Gastrocnemius medialis (tissue), 4 donors: ENCODE data around the gene CREBRF. TPM values are rescaled to one million over a fixed set of nuclear protein-coding genes. Genes with fewer than 3 reads are reported as not detected.

ENCODE experiments used
- ATAC-seq, 2 donors: fragments of 150-250 bp; one replicate each; pipeline ENCODE4 v1.9.1; 2016
- DNase-seq, 2 donors: peaks; one replicate each; pipeline ENCODE4 v3.0.0-alpha.2; 2019
- H3K27ac ChIP-seq, 4 donors: fragments of 200-600 bp; sonication (generic); 1 replicate in 1 of 4; 2 replicates in 3 of 4; pipeline ENCODE4 v1.5.1; 2016 to 2018; ENCODE audit warnings: mild to moderate bottlenecking in 2 of 4, moderate library complexity in 1 of 4
- H3K27me3 ChIP-seq, 3 donors: fragments of 200-600 bp; sonication (generic) in 2 of 3; 1 replicate in 1 of 3; 2 replicates in 2 of 3; pipeline versions ENCODE4 v1.5.1 to v1.6.0; 2016 to 2019; ENCODE audit warnings: mild to moderate bottlenecking in 1 of 3, moderate library complexity in 1 of 3
- H3K36me3 ChIP-seq, 2 donors: fragments of 200-600 bp; sonication (generic) in 1 of 2; one replicate each; pipeline ENCODE4 v1.5.1; 2017 to 2018
- H3K4me1 ChIP-seq, 2 donors: fragments of 200-600 bp; sonication (generic) in 1 of 2; one replicate each; pipeline ENCODE4 v1.5.1; 2016 to 2017; ENCODE audit warnings: mild to moderate bottlenecking in 2 of 2
- H3K4me3 ChIP-seq, 4 donors: fragments of 200-600 bp; sonication (generic) in 3 of 4; 1 replicate in 1 of 4; 2 replicates in 3 of 4; pipeline ENCODE4 v1.5.1; 2016 to 2019; ENCODE audit warnings: mild to moderate bottlenecking in 2 of 4
- H3K9me3 ChIP-seq, 3 donors: fragments of 200-600 bp; sonication (generic) in 2 of 3; 1 replicate in 1 of 3; 2 replicates in 2 of 3; pipeline ENCODE4 v1.5.1; 2016 to 2019
- POLR2A ChIP-seq, 2 donors: fragments of 450-650 bp; IDR thresholded peaks; one replicate each; pipeline ENCODE4 v1.6.1; 2017; ENCODE audit warnings: antibody characterized with exemption in 2 of 2, mild to moderate bottlenecking in 2 of 2, moderate library complexity in 2 of 2
- in situ Hi-C, 4 donors: fragments of 200-750 bp; cut with MboI; loops; one replicate each; pipeline versions ENCODE4 v1.15.0 to v1.8.0; 2017; ENCODE audit warnings: low sequenced_read_pairs in 4 of 4
- intact Hi-C: fragments of 100-400 bp; cut with DNase I; formaldehyde crosslinking; loops from one replicate; pipeline ENCODE4 v1.15.1; 2023; ENCODE audit warnings: low total_unique reads
- total RNA-seq, 4 donors: library from RNA; depleted of rRNA; stranded (reverse); fragments of >200 nt; gene quantifications; one replicate each; pipeline versions ENCODE4 v1.1.0 to v1.2.3, GENCODE V29; 2016
- TF ChIP-seq, protein P1 (sequence below), 5 experiments: fragments of 450-650 bp in 3 of 5; fragments of 200-600 bp in 2 of 5; sonication (generic) in 2 of 5; IDR thresholded peaks in 4 of 5; conservative IDR thresholded peaks in 1 of 5; 1 replicate in 4 of 5; 2 replicates in 1 of 5; pipeline ENCODE4 v1.5.1; 2016 to 2019; ENCODE audit warnings: antibody characterized with exemption in 5 of 5, mild to moderate bottlenecking in 3 of 5, moderate library complexity in 3 of 5

Gene CREBRF
- total RNA-seq, 4 donors from 2014 or later: 20.3 to 35.0 (median 25.5) TPM

- no peak for ATAC-seq
- intact Hi-C loops: loop anchor here (10.0 kb wide), 3 partner anchors 141 to 429 kb away; partner anchors contain the start of gene STC2
- in situ Hi-C loops: loop anchor here (5.0 to 25.0 kb wide), 4 partner anchors 156 to 431 kb away; partner anchors contain the start of gene ATP6V0E1 (in 4 of the 4)
Measured at GRCh38 chr5:173143567-173143966, 87.4 kb downstream of the CREBRF start.

DNA sequence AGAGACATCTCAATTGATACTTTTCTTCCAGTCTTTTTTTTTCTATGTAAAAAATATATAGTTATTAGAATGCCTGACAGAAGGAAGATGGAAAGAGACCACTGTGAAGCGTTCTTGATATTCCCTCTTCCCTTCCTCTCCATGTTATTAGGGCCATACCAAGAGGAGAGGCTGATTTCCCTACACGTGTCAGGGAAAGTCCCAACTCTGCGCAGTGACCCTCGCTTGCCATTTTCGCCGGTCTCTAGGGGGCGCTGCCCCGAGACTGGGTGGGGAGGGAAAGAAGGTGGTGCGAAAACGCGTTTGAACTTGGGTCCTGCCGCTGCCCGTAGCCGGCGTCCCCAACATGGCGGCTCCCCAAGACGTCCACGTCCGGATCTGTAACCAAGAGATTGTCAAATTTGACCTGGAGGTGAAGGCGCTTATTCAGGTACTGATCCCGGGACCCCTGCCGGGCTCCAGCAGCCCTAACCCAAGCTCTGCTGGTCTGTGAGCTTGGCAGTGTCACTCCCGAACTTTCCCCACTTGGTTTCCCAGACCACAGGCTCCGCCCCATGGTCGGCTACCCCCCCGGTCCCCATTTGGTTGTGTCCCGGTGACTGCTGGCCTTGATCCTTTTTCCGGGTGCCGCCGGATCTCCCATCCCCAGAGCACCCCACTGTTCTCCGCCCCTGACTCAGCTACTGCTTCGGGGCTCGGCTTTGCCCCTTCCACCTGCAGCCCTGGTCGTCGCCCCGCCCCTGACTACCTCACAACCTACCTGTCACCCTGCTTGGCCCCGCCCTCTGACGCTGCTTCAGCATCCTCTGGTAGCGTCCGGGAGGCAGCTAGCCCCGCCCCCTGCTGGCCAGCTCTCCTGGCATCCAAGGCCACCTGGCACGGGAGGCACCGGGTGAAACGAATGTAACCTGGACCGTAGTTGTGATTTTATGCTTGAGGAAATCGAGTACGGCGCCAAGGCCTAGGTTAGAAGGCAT lies 88.3 kb downstream of the CREBRF start, which contains the start of gene BNIP1:
Gene BNIP1 (plus strand): TSS at position 332 of the 977 bp plus-strand sequence. CDS start 15 bp downstream, at position 347.
- DNase-seq: peak; percentile 77 to 91
- H3K9me3 ChIP-seq: no peaks in the 10 kb centered on the region
- ATAC-seq: peak; percentile 89 to 93
- TF ChIP-seq, protein P1, sequence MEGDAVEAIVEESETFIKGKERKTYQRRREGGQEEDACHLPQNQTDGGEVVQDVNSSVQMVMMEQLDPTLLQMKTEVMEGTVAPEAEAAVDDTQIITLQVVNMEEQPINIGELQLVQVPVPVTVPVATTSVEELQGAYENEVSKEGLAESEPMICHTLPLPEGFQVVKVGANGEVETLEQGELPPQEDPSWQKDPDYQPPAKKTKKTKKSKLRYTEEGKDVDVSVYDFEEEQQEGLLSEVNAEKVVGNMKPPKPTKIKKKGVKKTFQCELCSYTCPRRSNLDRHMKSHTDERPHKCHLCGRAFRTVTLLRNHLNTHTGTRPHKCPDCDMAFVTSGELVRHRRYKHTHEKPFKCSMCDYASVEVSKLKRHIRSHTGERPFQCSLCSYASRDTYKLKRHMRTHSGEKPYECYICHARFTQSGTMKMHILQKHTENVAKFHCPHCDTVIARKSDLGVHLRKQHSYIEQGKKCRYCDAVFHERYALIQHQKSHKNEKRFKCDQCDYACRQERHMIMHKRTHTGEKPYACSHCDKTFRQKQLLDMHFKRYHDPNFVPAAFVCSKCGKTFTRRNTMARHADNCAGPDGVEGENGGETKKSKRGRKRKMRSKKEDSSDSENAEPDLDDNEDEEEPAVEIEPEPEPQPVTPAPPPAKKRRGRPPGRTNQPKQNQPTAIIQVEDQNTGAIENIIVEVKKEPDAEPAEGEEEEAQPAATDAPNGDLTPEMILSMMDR (IDR thresholded peaks at IDR 0.05 in 4 of 5, conservative IDR thresholded peaks at IDR 0.05 in 1 of 5): peak; percentile 86 to 92 (median 87)
- peak; percentile 33 to 51 for TF ChIP-seq POLR2A (IDR thresholded peaks at IDR 0.05)
- peak within 1 kb of the TSS; percentile 73 to 98 (median 84) for H3K4me3 ChIP-seq
- H3K27me3 ChIP-seq: no peaks in the 10 kb centered on the region
- H3K4me1 ChIP-seq: peaks cover 3 to 11% of the 10 kb centered on the region in 2 donors
- in situ Hi-C loops: loop anchor here (5.0 to 25.0 kb wide), 4 partner anchors 157 to 432 kb away; partner anchors contain the start of gene ATP6V0E1 (in 4 of the 4)
- intact Hi-C loops: loop anchor here (1.0 to 10.0 kb wide), 6 partner anchors 88 to 430 kb away; partner anchors contain the start of genes ATP6V0E1, CREBRF and STC2
- H3K27ac ChIP-seq: peak within 1 kb of the TSS; percentile 83 to 91 (median 86)
- peaks cover 0 to 10% of the 10 kb centered on the region in 2 donors for H3K36me3 ChIP-seq

More at GRCh38 chr5:173143567-173143966, 87.4 kb downstream of the CREBRF start:
- peaks cover 0 to 3% of the 10 kb centered on the region in 2 donors for H3K36me3 ChIP-seq
- no peak overlapping the region for H3K4me3 ChIP-seq
- H3K4me1 ChIP-seq: peaks cover 3 to 11% of the 10 kb centered on the region in 2 donors
- no peak for DNase-seq
- H3K27ac ChIP-seq: no peak overlapping the region
- no peaks in the 10 kb centered on the region for H3K9me3 ChIP-seq
- no peak for TF ChIP-seq POLR2A (IDR thresholded peaks at IDR 0.05)
- TF ChIP-seq, protein P1 (IDR thresholded peaks at IDR 0.05 in 4 of 5, conservative IDR thresholded peaks at IDR 0.05 in 1 of 5): no peak
- H3K27me3 ChIP-seq: no peaks in the 10 kb centered on the region

DNA sequence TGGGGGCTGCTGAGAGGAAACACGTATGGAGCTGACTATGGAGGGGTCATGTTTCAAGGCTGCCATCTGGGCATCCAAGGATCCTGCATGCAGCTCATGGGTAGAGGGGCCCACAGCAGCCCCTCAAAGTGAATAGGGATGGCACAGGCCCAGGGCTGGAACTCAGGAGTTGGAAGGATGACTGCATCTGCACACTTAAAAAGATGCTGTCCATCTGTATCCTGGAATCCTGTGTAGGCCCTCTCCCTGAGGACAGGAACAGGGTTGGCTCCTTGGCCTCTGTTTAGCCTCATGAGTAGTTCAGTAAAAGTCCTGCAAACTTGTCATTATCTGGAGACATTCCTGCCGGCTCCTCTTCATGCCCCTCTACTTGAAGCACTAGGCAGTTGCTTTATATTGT lies 92.2 kb downstream of the CREBRF start:
- no peaks in the 10 kb centered on the region for H3K27me3 ChIP-seq
- in situ Hi-C loops: loop anchor here in 3 of 4 donors (10.0 to 25.0 kb wide), 3 partner anchors 161 to 436 kb away; partner anchors contain the start of gene ATP6V0E1 (in 3 of the 3)
- TF ChIP-seq, protein P1 (IDR thresholded peaks at IDR 0.05 in 4 of 5, conservative IDR thresholded peaks at IDR 0.05 in 1 of 5): no peak
- no peak for TF ChIP-seq POLR2A (IDR thresholded peaks at IDR 0.05)
- H3K9me3 ChIP-seq: no peaks in the 10 kb centered on the region
- intact Hi-C loops: loop anchor here (10.0 kb wide), 3 partner anchors 136 to 434 kb away; partner anchors contain the start of gene STC2
- H3K4me3 ChIP-seq: no peak overlapping the region
- peaks cover 3 to 11% of the 10 kb centered on the region in 2 donors for H3K4me1 ChIP-seq
- DNase-seq (no peak), ATAC-seq (no peak)
- H3K36me3 ChIP-seq: peaks cover 0 to 27% of the 10 kb centered on the region in 2 donors
- no peak overlapping the region for H3K27ac ChIP-seq

- H3K4me3 ChIP-seq: no peak overlapping the region
- no peaks in the 10 kb centered on the region for H3K9me3 ChIP-seq
- H3K4me1 ChIP-seq: no peaks in the 10 kb centered on the region
- TF ChIP-seq, protein P1 (IDR thresholded peaks at IDR 0.05 in 4 of 5, conservative IDR thresholded peaks at IDR 0.05 in 1 of 5): no peak
- no peak for TF ChIP-seq POLR2A (IDR thresholded peaks at IDR 0.05)
- no peaks in the 10 kb centered on the region for H3K27me3 ChIP-seq
- no peak overlapping the region for H3K27ac ChIP-seq
- intact Hi-C loops (no loop called here), in situ Hi-C loops (loop anchor here in 1 of 4 donors (25.0 kb wide), 1 partner anchor 440 kb away; no protein-coding TSS in a partner anchor)
- no peak for DNase-seq
- ATAC-seq: no peak
- peaks cover 0 to 65% of the 10 kb centered on the region in 2 donors for H3K36me3 ChIP-seq
Measured at GRCh38 chr5:173152547-173152946, 96.4 kb downstream of the CREBRF start.
